Left renal cortex interstitium (tissue), 4 donors: ENCODE data around the gene ATOSB. TPM values are rescaled to one million over a fixed set of nuclear protein-coding genes. Genes with fewer than 3 reads are reported as not detected.
"Not testable (repeated sequence)": the region's sequence is repeated elsewhere in the genome, so short reads cannot be mapped to it uniquely, and the experiment has no call there.

Experiments
- DNase-seq, 4 donors: peaks; one replicate each; pipeline ENCODE4 v3.0.0-alpha.2; 2013; ENCODE audit warnings: low read depth in 4 of 4, low spot score in 2 of 4, missing footprints in 1 of 4
- polyA plus RNA-seq, 4 donors: library from polyadenylated mRNA; unstranded; fragments of 120-200 nt; gene quantifications; one replicate each; pipeline ENCODE4 v1.2.1, GENCODE V29; 2013; ENCODE audit not compliant: insufficient read length in 4 of 4

Gene ATOSB
- 10 to 100 TPM; 13.1 to 15.5 (median 13.6) TPM for polyA plus RNA-seq

GRCh38 chr9:35115680-35116538 lies at the start of gene ATOSB:
TSS of gene ATOSB (minus strand) at chr9:35115862. CDS start at chr9:35108274, 7,588 bp downstream.
- peak; percentile 93 to 97 (median 94) for DNase-seq

- no peak for DNase-seq
Observed at GRCh38 chr9:35164711-35165110, 49.0 kb upstream of the ATOSB start.

GRCh38 chr9:35163413-35163812 lies 47.8 kb upstream of the ATOSB start:
- no peak for DNase-seq

GRCh38 chr9:35162605-35163315 lies 47.1 kb upstream of the ATOSB start:
- DNase-seq: peak in 2 of 4 donors; percentile 3

- DNase-seq: peak; percentile 79 to 92 (median 82)
Observed at GRCh38 chr9:35161713-35162604, 46.3 kb upstream of the ATOSB start, which contains the start of gene UNC13B. TSS of gene UNC13B (plus strand) at chr9:35162009. CDS start at chr9:35162284, 275 bp downstream.

GRCh38 chr9:35158501-35159280 lies 43.0 kb upstream of the ATOSB start:
- no peak for DNase-seq

GRCh38 chr9:35157836-35158235 lies 42.2 kb upstream of the ATOSB start:
- not testable (repeated sequence) for DNase-seq

- DNase-seq: no peak
Observed at GRCh38 chr9:35156781-35157180, 41.1 kb upstream of the ATOSB start.

- no peak for DNase-seq
Observed at GRCh38 chr9:35152926-35153325, 37.3 kb upstream of the ATOSB start.

- DNase-seq: not testable (repeated sequence)
Observed at GRCh38 chr9:35147941-35148563, 32.4 kb upstream of the ATOSB start.

GRCh38 chr9:35142037-35142436 lies 26.4 kb upstream of the ATOSB start:
- no peak for DNase-seq

GRCh38 chr9:35140093-35140492 lies 24.4 kb upstream of the ATOSB start:
- DNase-seq: no peak

GRCh38 chr9:35136866-35137265 lies 21.2 kb upstream of the ATOSB start:
- no peak for DNase-seq

- no peak for DNase-seq
Observed at GRCh38 chr9:35135988-35136387, 20.3 kb upstream of the ATOSB start.

- no peak for DNase-seq
Observed at GRCh38 chr9:35134920-35135319, 19.3 kb upstream of the ATOSB start.

- DNase-seq: peak; percentile 85 to 95 (median 86)
Observed at GRCh38 chr9:35116898-35117551, 1.4 kb upstream of the ATOSB start.

- DNase-seq: no peak
Observed at GRCh38 chr9:35116539-35116897, 856 bp upstream of the ATOSB start.

GRCh38 chr9:35114840-35115628 lies 628 bp downstream of the ATOSB start:
- no peak for DNase-seq
